HEK293 (cell line): ENCODE measurements around the gene MPG.

Experiments used
- MEIS1 ChIP-seq: sonication (generic); formaldehyde crosslinking; IDR thresholded peaks from 2 replicates; pipeline ENCODE4 v1.8.1; 2022; ENCODE audit warnings: missing genetic modification reagents, mild to moderate bottlenecking, borderline replicate concordance
- PRDM6 ChIP-seq: fragments of 450-650 bp; formaldehyde crosslinking; IDR thresholded peaks from 2 replicates; pipeline ENCODE4 v1.5.1; 2017; ENCODE audit warnings: missing biosample characterization, missing genetic modification characterization
- ZNF560 ChIP-seq: fragments of 450-650 bp; formaldehyde crosslinking; IDR thresholded peaks from 2 replicates; pipeline ENCODE4 v1.5.1; 2017; ENCODE audit warnings: missing biosample characterization, missing genetic modification characterization, borderline replicate concordance
- TF ChIP-seq, protein P1 (sequence below): fragments of 450-650 bp; formaldehyde crosslinking; IDR thresholded peaks from 2 replicates; pipeline ENCODE4 v1.5.1; 2016; ENCODE audit warnings: missing biosample characterization, missing genetic modification characterization

DNA sequence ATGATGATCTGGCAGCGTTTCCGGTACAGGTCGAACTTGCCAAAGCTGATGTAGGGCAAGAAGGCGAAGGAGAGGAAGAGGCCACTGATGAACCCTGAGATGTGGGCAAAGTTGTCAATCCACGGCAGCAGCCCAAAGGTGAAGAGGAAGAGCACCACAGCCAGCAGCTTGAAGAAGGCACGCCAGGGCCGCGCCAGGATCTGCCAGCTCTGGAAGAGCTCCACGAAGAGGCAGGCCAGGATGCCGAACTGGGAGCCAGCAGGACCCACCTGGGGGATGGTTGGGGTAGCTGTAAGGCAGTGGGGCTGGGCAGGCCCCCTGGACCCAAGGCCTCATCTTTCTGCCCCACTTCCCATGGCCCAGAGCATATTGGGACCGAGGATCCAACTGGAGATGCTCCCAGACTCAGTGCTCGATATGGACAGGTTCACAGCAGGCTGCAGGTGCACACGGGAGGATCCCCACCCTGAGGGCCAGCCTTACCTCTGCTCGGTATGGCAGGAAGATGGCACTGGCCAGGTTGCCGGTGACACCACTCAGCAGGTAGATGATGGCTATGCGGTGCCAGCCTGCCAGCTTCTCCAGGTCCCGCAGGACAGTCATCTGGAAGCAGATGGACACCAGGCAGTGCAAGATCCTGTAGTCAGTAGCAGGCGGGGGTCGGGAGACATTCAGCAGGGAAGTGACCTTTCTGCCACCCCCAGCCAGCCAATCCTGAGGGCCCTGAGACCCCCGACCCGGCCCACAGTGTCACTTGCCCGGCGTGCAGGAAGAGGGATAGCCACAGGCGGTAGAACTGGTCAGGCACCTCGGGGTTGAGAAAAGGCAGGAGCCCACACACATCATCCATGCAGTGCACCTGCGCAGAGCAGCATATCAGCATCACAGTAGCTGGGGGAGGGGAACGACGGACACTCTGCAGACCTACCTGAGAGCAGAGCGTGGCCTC is 19.3 kb upstream of the MPG start:
- no peak for TF ChIP-seq ZNF560
- no peak for TF ChIP-seq PRDM6
- no peak for TF ChIP-seq MEIS1
- TF ChIP-seq, protein P1, sequence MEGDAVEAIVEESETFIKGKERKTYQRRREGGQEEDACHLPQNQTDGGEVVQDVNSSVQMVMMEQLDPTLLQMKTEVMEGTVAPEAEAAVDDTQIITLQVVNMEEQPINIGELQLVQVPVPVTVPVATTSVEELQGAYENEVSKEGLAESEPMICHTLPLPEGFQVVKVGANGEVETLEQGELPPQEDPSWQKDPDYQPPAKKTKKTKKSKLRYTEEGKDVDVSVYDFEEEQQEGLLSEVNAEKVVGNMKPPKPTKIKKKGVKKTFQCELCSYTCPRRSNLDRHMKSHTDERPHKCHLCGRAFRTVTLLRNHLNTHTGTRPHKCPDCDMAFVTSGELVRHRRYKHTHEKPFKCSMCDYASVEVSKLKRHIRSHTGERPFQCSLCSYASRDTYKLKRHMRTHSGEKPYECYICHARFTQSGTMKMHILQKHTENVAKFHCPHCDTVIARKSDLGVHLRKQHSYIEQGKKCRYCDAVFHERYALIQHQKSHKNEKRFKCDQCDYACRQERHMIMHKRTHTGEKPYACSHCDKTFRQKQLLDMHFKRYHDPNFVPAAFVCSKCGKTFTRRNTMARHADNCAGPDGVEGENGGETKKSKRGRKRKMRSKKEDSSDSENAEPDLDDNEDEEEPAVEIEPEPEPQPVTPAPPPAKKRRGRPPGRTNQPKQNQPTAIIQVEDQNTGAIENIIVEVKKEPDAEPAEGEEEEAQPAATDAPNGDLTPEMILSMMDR (tag by site-specific recombination), result no peak
